Tibial artery (tissue), 4 donors: ENCODE results near the gene SPTBN5.

Experiments
- DNase-seq, 2 donors: peaks; one replicate each; pipeline ENCODE4 v3.0.0-alpha.2; 2019
- H3K27ac ChIP-seq, 2 donors: fragments of 200-600 bp; sonication (generic) in 1 of 2; 1 replicate in 1 of 2; 2 replicates in 1 of 2; pipeline ENCODE4 v1.5.1; 2018 to 2019; ENCODE audit warnings: mild to moderate bottlenecking in 1 of 2
- H3K27me3 ChIP-seq, 2 donors: fragments of 200-600 bp; sonication (generic) in 1 of 2; one replicate each; pipeline versions ENCODE4 v1.5.1 to v1.6.0; 2016 to 2019
- H3K36me3 ChIP-seq, 3 donors: fragments of 200-600 bp; sonication (generic) in 2 of 3; one replicate each; pipeline ENCODE4 v1.5.1; 2016 to 2019; ENCODE audit warnings: mild to moderate bottlenecking in 2 of 3
- H3K4me1 ChIP-seq, 4 donors: fragments of 200-600 bp; sonication (generic) in 2 of 4; 1 replicate in 3 of 4; 2 replicates in 1 of 4; pipeline ENCODE4 v1.5.1; 2016 to 2019
- H3K4me3 ChIP-seq, 2 donors: fragments of 200-600 bp; sonication (generic) in 1 of 2; 1 replicate in 1 of 2; 2 replicates in 1 of 2; pipeline ENCODE4 v1.5.1; 2018 to 2019; ENCODE audit warnings: mild to moderate bottlenecking in 2 of 2
- H3K9me3 ChIP-seq, 3 donors: fragments of 200-600 bp; sonication (generic) in 1 of 3; one replicate each; pipeline ENCODE4 v1.5.1; 2016 to 2019
- intact Hi-C: fragments of 100-400 bp; cut with DNase I; formaldehyde crosslinking; loops from one replicate; pipeline ENCODE4 v1.15.0; 2023; ENCODE audit warnings: low total_unique reads
- TF ChIP-seq, protein P1 (sequence below), 2 experiments: fragments of 200-600 bp in 1 of 2; fragments of 450-650 bp in 1 of 2; IDR thresholded peaks; one replicate each; pipeline ENCODE4 v1.5.1; 2017 to 2019; ENCODE audit warnings: antibody characterized with exemption in 2 of 2, mild to moderate bottlenecking in 1 of 2, moderate library complexity in 1 of 2

Gene SPTBN5

DNA sequence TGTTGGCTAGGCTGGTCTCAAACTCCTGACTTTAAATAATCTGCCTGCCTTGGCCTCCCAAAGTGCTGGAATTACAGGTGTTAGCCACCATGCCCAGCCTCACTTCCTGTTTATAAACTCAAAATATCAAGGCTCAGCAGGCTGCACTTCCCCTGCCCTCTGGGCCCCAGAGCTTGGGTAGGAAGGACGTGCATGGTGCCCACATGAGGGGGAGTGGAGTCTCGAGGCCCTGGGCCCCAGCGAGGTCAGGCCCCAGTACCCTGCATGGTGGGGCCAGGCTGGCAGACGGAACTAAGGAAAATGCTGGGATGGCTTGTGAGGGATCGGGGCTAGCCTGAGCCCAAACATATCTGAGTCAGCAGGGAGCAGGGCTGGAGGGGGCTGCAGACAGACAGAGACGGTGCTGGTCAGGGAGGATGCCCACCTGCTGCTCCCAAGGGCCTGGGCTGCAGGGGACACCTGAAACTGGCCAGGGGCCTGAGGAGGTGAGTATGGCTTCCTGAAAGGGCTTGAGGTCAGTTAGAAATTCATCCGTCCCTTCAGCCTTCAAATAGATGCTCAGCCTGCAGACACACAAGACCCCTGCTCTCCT is 5.1 kb downstream of the SPTBN5 start:
- intact Hi-C loops: no loop called here
- TF ChIP-seq, protein P1, sequence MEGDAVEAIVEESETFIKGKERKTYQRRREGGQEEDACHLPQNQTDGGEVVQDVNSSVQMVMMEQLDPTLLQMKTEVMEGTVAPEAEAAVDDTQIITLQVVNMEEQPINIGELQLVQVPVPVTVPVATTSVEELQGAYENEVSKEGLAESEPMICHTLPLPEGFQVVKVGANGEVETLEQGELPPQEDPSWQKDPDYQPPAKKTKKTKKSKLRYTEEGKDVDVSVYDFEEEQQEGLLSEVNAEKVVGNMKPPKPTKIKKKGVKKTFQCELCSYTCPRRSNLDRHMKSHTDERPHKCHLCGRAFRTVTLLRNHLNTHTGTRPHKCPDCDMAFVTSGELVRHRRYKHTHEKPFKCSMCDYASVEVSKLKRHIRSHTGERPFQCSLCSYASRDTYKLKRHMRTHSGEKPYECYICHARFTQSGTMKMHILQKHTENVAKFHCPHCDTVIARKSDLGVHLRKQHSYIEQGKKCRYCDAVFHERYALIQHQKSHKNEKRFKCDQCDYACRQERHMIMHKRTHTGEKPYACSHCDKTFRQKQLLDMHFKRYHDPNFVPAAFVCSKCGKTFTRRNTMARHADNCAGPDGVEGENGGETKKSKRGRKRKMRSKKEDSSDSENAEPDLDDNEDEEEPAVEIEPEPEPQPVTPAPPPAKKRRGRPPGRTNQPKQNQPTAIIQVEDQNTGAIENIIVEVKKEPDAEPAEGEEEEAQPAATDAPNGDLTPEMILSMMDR (IDR thresholded peaks at IDR 0.05): no peak
- no peak overlapping the region for H3K4me3 ChIP-seq
- peaks cover 0 to 9% (median 1%) of the 10 kb centered on the region in 4 donors for H3K4me1 ChIP-seq
- H3K9me3 ChIP-seq: no peaks in the 10 kb centered on the region
- no peak overlapping the region for H3K27ac ChIP-seq
- H3K36me3 ChIP-seq: peaks cover 0 to 3% (median 0%) of the 10 kb centered on the region in 3 donors
- H3K27me3 ChIP-seq: no peaks in the 10 kb centered on the region
- DNase-seq: no peak

DNA sequence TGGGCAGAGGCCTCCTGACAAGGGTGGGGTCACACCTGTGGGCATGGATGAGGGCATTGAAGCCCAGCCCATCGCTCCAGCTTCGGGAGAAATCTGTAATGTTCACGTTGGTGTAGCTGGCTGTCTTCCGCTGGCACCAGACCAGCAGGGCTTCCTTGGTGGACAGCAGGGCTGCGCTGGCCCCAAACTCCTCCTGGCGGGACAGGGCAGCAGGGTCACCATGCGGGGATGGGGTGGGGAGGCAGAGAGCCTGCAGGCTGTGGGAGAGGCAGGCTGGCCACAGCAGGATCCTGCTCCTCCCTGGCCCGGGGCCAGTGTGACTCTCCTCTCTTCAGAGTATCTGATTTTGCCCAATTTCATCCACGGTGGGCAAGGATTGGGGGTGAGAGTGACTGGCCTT is 6.0 kb downstream of the SPTBN5 start:
- intact Hi-C loops: no loop called here
- Histone ChIP-seq H3K4me1 (peaks cover 0 to 7% (median 0%) of the 10 kb centered on the region in 4 donors), H3K4me3 (no peak overlapping the region), H3K36me3 (peaks cover 0 to 3% (median 0%) of the 10 kb centered on the region in 3 donors), H3K9me3 (no peaks in the 10 kb centered on the region), H3K27ac (no peak overlapping the region), H3K27me3 (no peaks in the 10 kb centered on the region)
- DNase-seq: no peak
- TF ChIP-seq, protein P1 (IDR thresholded peaks at IDR 0.05): no peak

DNA sequence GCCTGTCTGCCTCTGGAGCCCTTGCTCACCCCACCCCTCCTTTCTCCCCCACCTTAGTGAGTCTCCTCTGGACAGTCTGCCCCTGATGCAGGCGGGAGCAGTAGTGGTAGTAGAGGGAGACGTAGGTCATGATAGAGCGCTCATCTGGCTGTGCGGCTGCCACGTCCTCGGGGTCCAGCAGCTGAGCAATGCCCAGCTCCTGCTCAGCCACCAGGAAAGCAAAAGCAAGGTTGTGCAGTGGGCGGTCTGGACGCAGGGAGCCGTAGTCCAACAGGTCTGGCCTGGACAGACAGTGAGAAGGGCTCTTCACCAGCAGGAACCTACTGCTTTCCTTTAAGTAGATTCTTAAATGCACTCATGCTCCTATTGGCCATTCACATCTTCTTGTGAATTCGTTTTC is 6.7 kb downstream of the SPTBN5 start:
- no peaks in the 10 kb centered on the region for H3K9me3 ChIP-seq
- intact Hi-C loops: no loop called here
- H3K27ac ChIP-seq: no peak overlapping the region
- H3K4me1 ChIP-seq: peaks cover 0 to 13% (median 3%) of the 10 kb centered on the region in 4 donors
- H3K36me3 ChIP-seq: peaks cover 0 to 3% (median 0%) of the 10 kb centered on the region in 3 donors
- no peak for DNase-seq
- H3K4me3 ChIP-seq: no peak overlapping the region
- H3K27me3 ChIP-seq: peaks cover 0 to 4% of the 10 kb centered on the region in 2 donors
- TF ChIP-seq, protein P1 (IDR thresholded peaks at IDR 0.05): no peak

DNA sequence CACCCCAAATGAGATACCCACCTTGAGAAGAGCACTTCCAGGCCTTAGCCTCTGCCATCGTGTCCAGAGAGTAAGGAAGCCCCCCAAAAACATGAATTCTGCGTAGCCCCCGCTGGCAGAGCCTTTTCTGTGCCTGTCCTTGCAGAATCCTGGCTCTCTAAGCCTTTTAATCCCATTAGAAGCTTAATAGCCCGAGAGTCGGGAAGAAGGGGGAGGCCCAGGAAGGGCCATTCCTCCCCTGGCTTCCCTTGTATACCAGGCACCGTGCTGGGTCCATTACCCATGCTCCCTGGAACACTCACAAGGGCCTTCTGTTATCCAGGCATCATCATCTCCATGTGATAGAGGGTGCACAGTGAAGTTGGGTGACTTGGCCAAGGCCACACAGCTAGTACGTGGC is 7.1 kb downstream of the SPTBN5 start:
- Histone ChIP-seq H3K4me3 (no peak overlapping the region), H3K36me3 (peaks cover 0 to 3% (median 0%) of the 10 kb centered on the region in 3 donors), H3K4me1 (peaks cover 0 to 16% (median 8%) of the 10 kb centered on the region in 4 donors), H3K27ac (no peak overlapping the region), H3K27me3 (peaks cover 0 to 8% of the 10 kb centered on the region in 2 donors), H3K9me3 (no peaks in the 10 kb centered on the region)
- DNase-seq: no peak
- intact Hi-C loops: no loop called here
- TF ChIP-seq, protein P1 (IDR thresholded peaks at IDR 0.05): no peak

DNA sequence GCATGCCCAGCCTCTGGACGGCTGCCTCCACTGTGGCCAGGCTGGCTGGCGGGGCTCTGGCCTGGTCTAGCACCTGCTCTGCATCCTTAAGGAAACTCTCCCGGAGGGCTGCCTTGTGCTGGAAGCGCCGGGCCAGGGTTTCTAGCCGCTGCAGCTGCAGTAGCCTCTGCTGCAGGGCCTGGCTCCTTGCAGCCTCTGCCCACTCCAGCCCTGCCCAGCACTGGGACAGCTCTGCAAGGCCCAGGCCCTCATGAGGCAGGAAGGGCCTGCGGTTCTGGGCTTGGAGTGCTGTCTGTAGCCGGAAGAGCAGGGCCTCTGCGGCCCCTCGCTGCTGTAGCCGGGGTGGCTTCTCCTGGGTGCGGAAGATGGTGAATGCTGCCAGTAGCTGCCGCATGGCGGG is 8.0 kb downstream of the SPTBN5 start:
- TF ChIP-seq, protein P1 (IDR thresholded peaks at IDR 0.05): no peak
- intact Hi-C loops: no loop called here
- peaks cover 0 to 12% of the 10 kb centered on the region in 2 donors for H3K27me3 ChIP-seq

More for the DNA sequence above, 8.0 kb downstream of the SPTBN5 start:
- H3K9me3 ChIP-seq: no peaks in the 10 kb centered on the region
- peaks cover 0 to 3% (median 0%) of the 10 kb centered on the region in 3 donors for H3K36me3 ChIP-seq
- peaks cover 0 to 20% (median 12%) of the 10 kb centered on the region in 4 donors for H3K4me1 ChIP-seq
- no peak overlapping the region for H3K27ac ChIP-seq
- no peak for DNase-seq
- H3K4me3 ChIP-seq: no peak overlapping the region
